ENCODE measurements around the gene ATP5PD. TPM values are rescaled to one million over a fixed set of nuclear protein-coding genes. Genes with fewer than 3 reads are reported as not detected.

The ATP5PD gene
- polyA plus RNA-seq, 1 donor (not counting 4 experiments of a cell fraction or from before 2014, with no cell fraction given), result 276 TPM

DNA sequence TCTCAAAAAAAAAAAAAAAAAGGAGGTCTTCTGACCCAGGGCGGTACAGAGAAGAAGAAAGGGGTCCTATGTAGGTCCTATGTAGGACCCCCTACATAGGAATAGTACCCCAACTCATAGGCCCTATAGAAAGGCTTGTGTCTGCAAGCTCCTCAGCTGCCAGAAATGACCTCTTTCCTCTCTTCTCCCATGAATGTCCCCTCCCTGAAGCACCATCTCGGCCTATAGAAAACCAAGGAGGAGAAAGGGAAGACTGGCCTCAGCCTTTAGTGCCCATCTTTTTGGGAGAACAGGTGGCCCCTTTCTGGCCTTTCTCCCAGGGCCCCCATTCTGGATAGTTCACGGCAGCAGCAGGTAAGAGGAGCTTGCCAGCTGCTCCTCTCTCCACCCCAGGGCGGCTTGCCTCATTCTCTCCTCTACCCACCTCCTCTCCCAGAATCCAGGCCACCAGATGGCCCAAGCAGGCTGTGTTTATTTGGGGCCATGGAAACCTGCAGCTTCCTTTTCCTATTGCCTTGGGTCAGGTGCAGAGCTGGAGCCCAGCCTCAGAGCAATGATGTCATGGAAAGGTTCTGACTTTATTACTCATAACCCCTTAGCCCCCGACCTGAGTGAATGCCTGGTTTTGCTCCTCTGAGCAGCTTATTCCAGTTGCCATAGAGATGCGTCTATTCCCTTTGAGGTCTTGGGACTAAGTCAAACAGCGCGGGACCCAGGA is 35.9 kb downstream of the ATP5PD start:
- FAIRE-seq (peak; percentile 32), DNase-seq (ENCODE audit: low read depth, low spot score) (no peak)
- Histone ChIP-seq H3K4me1 (ENCODE audit: control insufficient read depth, extremely low read depth, insufficient read depth, low read length) (peaks cover 21% of the 10 kb centered on the region), H3K79me2 (ENCODE audit: control insufficient read depth, insufficient read depth, low read length) (peaks cover 20% of the 10 kb centered on the region), H3K27ac (ENCODE audit: control insufficient read depth, insufficient read depth, low read length) (peak overlapping the region; percentile 61), H3K9ac (ENCODE audit: control insufficient read depth, extremely low read depth, insufficient read depth, low read length) (no peak overlapping the region), H4K20me1 (ENCODE audit: control insufficient read depth, extremely low read depth, insufficient read depth, low read length) (no peaks in the 10 kb centered on the region), H3K9me1 (ENCODE audit: control insufficient read depth, extremely low read depth, insufficient read depth, low read length) (peaks cover 4% of the 10 kb centered on the region), H3K27me3 (ENCODE audit: control insufficient read depth, extremely low read depth, insufficient read depth, low read length) (no peaks in the 10 kb centered on the region), H3K9me3 (ENCODE audit: control insufficient read depth, low read depth, low read length) (no peaks in the 10 kb centered on the region), H3K4me2 (ENCODE audit: control insufficient read depth, extremely low read depth, insufficient read depth, low read depth, low read length) (peak overlapping the region; percentile 98), H2AFZ (ENCODE audit: control insufficient read depth, low read length) (peak overlapping the region; percentile 94), H3K36me3 (ENCODE audit: control insufficient read depth in 2 of 2, extremely low read depth in 1 of 2, insufficient read depth in 2 of 2, low read length in 2 of 2) (no peaks in the 10 kb centered on the region), H3K4me3 (ENCODE audit: control insufficient read depth in 2 of 3, extremely low read depth in 1 of 3, insufficient read depth in 2 of 3, low read depth in 1 of 3, low read length in 3 of 3) (no peak overlapping the region)
- TF ChIP-seq, protein P1, sequence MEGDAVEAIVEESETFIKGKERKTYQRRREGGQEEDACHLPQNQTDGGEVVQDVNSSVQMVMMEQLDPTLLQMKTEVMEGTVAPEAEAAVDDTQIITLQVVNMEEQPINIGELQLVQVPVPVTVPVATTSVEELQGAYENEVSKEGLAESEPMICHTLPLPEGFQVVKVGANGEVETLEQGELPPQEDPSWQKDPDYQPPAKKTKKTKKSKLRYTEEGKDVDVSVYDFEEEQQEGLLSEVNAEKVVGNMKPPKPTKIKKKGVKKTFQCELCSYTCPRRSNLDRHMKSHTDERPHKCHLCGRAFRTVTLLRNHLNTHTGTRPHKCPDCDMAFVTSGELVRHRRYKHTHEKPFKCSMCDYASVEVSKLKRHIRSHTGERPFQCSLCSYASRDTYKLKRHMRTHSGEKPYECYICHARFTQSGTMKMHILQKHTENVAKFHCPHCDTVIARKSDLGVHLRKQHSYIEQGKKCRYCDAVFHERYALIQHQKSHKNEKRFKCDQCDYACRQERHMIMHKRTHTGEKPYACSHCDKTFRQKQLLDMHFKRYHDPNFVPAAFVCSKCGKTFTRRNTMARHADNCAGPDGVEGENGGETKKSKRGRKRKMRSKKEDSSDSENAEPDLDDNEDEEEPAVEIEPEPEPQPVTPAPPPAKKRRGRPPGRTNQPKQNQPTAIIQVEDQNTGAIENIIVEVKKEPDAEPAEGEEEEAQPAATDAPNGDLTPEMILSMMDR (optimal IDR thresholded peaks at IDR 0.05 in 1 of 3, IDR thresholded peaks at IDR 0.05 in 1 of 3, conservative IDR thresholded peaks at IDR 0.05 in 1 of 3; ENCODE audit: extremely low read depth in 1 of 3, insufficient read depth in 2 of 3, low read length in 3 of 3), result peak in 1 of 3 experiments; percentile 23
- TF ChIP-seq EZH2 (IDR thresholded peaks at IDR 0.05; ENCODE audit: low read length), result no peak
- dilution Hi-C loops (cut with MboI; ENCODE audit: extremely low pct_ligation_motif_present, low sequenced_read_pairs), result no loop called here

DNA sequence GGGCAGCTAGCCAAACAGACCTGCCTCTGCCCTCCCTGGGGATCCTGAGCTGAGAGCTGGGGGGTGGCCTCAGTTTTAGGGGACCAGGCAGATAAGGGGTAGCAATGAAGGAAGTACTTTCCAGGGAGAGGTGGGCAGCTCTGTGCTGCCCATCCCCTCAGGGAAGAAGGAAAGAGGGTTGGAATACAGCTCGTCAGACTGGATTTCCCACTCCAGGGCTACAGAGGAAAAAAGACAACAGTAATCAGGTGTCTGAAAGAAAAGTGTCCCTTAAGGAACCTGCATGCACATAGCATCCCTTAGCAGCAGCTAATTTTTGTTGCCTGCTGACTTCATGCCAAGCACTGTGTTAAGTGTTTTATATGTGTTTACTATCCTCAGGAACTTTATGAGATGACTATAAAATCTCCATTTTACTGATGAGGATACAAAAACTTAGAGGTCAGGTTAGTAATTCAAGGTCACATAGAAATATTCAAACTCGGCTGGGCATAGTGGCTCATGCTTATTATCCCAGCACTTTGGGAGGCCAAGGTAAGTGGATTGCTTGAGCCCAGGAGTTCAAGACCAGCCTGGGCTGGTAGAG is 37.5 kb downstream of the ATP5PD start:
- peaks cover 4% of the 10 kb centered on the region for H3K9me1 ChIP-seq (ENCODE audit: control insufficient read depth, extremely low read depth, insufficient read depth, low read length)
- FAIRE-seq (no peak), DNase-seq (ENCODE audit: low read depth, low spot score) (no peak)
- TF ChIP-seq, protein P1 (optimal IDR thresholded peaks at IDR 0.05 in 1 of 3, IDR thresholded peaks at IDR 0.05 in 1 of 3, conservative IDR thresholded peaks at IDR 0.05 in 1 of 3; ENCODE audit: extremely low read depth in 1 of 3, insufficient read depth in 2 of 3, low read length in 3 of 3), result no peak
- no peak for TF ChIP-seq EZH2 (IDR thresholded peaks at IDR 0.05; ENCODE audit: low read length)
- no peak overlapping the region for H3K9ac ChIP-seq (ENCODE audit: control insufficient read depth, extremely low read depth, insufficient read depth, low read length)
- H3K9me3 ChIP-seq (ENCODE audit: control insufficient read depth, low read depth, low read length), result no peaks in the 10 kb centered on the region
- peaks cover 11% of the 10 kb centered on the region for H3K79me2 ChIP-seq (ENCODE audit: control insufficient read depth, insufficient read depth, low read length)
- dilution Hi-C loops (cut with MboI; ENCODE audit: extremely low pct_ligation_motif_present, low sequenced_read_pairs), result no loop called here
- peaks cover 0 to 8% of the 10 kb centered on the region in 2 experiments for H3K36me3 ChIP-seq (ENCODE audit: control insufficient read depth in 2 of 2, extremely low read depth in 1 of 2, insufficient read depth in 2 of 2, low read length in 2 of 2)
- no peak overlapping the region for H3K4me3 ChIP-seq (ENCODE audit: control insufficient read depth in 2 of 3, extremely low read depth in 1 of 3, insufficient read depth in 2 of 3, low read depth in 1 of 3, low read length in 3 of 3)
- no peak overlapping the region for H3K4me2 ChIP-seq (ENCODE audit: control insufficient read depth, extremely low read depth, insufficient read depth, low read depth, low read length)
- H3K27me3 ChIP-seq (ENCODE audit: control insufficient read depth, extremely low read depth, insufficient read depth, low read length), result no peaks in the 10 kb centered on the region
- H3K4me1 ChIP-seq (ENCODE audit: control insufficient read depth, extremely low read depth, insufficient read depth, low read length), result peaks cover 21% of the 10 kb centered on the region
- H4K20me1 ChIP-seq (ENCODE audit: control insufficient read depth, extremely low read depth, insufficient read depth, low read length), result no peaks in the 10 kb centered on the region
- H2AFZ ChIP-seq (ENCODE audit: control insufficient read depth, low read length), result no peak overlapping the region
- no peak overlapping the region for H3K27ac ChIP-seq (ENCODE audit: control insufficient read depth, insufficient read depth, low read length)

All from keratinocyte (primary cell).